GM21447 (cell line): ENCODE measurements around the gene ZNF555.

ENCODE experiments used
- ATAC-seq: cut with Tn5 transposase; IDR thresholded peaks from one replicate; pipeline ENCODE4 v1.9.1; 2021; ENCODE audit not compliant: unreplicated experiment

Gene ZNF555

GRCh38 chr19:2824129-2824528 is 17.1 kb upstream of the ZNF555 start:
- no peak for ATAC-seq

GRCh38 chr19:2827022-2827421 is 14.3 kb upstream of the ZNF555 start:
- no peak for ATAC-seq

- ATAC-seq: no peak
These were observed 13.3 kb upstream of the ZNF555 start for GRCh38 chr19:2827840-2828489.

- ATAC-seq: no peak
These were observed 6.9 kb upstream of the ZNF555 start for GRCh38 chr19:2834294-2834871.

- ATAC-seq: no peak
These were observed 3.8 kb upstream of the ZNF555 start for GRCh38 chr19:2837430-2837829.

GRCh38 chr19:2841855-2842574 is 740 bp downstream of the ZNF555 start:
- ATAC-seq: no peak

- ATAC-seq: no peak
These were observed 3.8 kb downstream of the ZNF555 start for GRCh38 chr19:2845107-2845506.

GRCh38 chr19:2846180-2846894 is 5.1 kb downstream of the ZNF555 start:
- ATAC-seq: no peak

- ATAC-seq: no peak
These were observed 6.2 kb downstream of the ZNF555 start for GRCh38 chr19:2847507-2847906.

GRCh38 chr19:2848616-2849015 is 7.3 kb downstream of the ZNF555 start:
- no peak for ATAC-seq

GRCh38 chr19:2850256-2850925 is 9.1 kb downstream of the ZNF555 start:
- ATAC-seq: no peak

- no peak for ATAC-seq
These were observed 11.3 kb downstream of the ZNF555 start for GRCh38 chr19:2852598-2852997.

- no peak for ATAC-seq
These were observed 11.8 kb downstream of the ZNF555 start for GRCh38 chr19:2853015-2853606.

- ATAC-seq: no peak
These were observed 13.6 kb downstream of the ZNF555 start for GRCh38 chr19:2854849-2855248.

- no peak for ATAC-seq
These were observed 15.3 kb downstream of the ZNF555 start for GRCh38 chr19:2856457-2857050.

- ATAC-seq: no peak
These were observed 17.6 kb downstream of the ZNF555 start for GRCh38 chr19:2858864-2859263.

GRCh38 chr19:2863816-2864215 is 22.5 kb downstream of the ZNF555 start:
- no peak for ATAC-seq

GRCh38 chr19:2865334-2866100 is 24.2 kb downstream of the ZNF555 start:
- no peak for ATAC-seq

GRCh38 chr19:2866495-2867024 is 25.3 kb downstream of the ZNF555 start:
- no peak for ATAC-seq
